Tibial artery (tissue), 4 donors: Measurements from ENCODE around the gene TET1.

Experiments used
- DNase-seq, 2 donors: peaks; one replicate each; pipeline ENCODE4 v3.0.0-alpha.2; 2019
- H3K27ac ChIP-seq, 2 donors: fragments of 200-600 bp; sonication (generic) in 1 of 2; 1 replicate in 1 of 2; 2 replicates in 1 of 2; pipeline ENCODE4 v1.5.1; 2018 to 2019; ENCODE audit warnings: mild to moderate bottlenecking in 1 of 2
- H3K27me3 ChIP-seq, 2 donors: fragments of 200-600 bp; sonication (generic) in 1 of 2; one replicate each; pipeline versions ENCODE4 v1.5.1 to v1.6.0; 2016 to 2019
- H3K36me3 ChIP-seq, 3 donors: fragments of 200-600 bp; sonication (generic) in 2 of 3; one replicate each; pipeline ENCODE4 v1.5.1; 2016 to 2019; ENCODE audit warnings: mild to moderate bottlenecking in 2 of 3
- H3K4me1 ChIP-seq, 4 donors: fragments of 200-600 bp; sonication (generic) in 2 of 4; 1 replicate in 3 of 4; 2 replicates in 1 of 4; pipeline ENCODE4 v1.5.1; 2016 to 2019
- H3K4me3 ChIP-seq, 2 donors: fragments of 200-600 bp; sonication (generic) in 1 of 2; 1 replicate in 1 of 2; 2 replicates in 1 of 2; pipeline ENCODE4 v1.5.1; 2018 to 2019; ENCODE audit warnings: mild to moderate bottlenecking in 2 of 2
- H3K9me3 ChIP-seq, 3 donors: fragments of 200-600 bp; sonication (generic) in 1 of 3; one replicate each; pipeline ENCODE4 v1.5.1; 2016 to 2019
- intact Hi-C: fragments of 100-400 bp; cut with DNase I; formaldehyde crosslinking; loops from one replicate; pipeline ENCODE4 v1.15.0; 2023; ENCODE audit warnings: low total_unique reads
- TF ChIP-seq, protein P1 (sequence below), 2 experiments: fragments of 200-600 bp in 1 of 2; fragments of 450-650 bp in 1 of 2; IDR thresholded peaks; one replicate each; pipeline ENCODE4 v1.5.1; 2017 to 2019; ENCODE audit warnings: antibody characterized with exemption in 2 of 2, mild to moderate bottlenecking in 1 of 2, moderate library complexity in 1 of 2

The TET1 gene

DNA sequence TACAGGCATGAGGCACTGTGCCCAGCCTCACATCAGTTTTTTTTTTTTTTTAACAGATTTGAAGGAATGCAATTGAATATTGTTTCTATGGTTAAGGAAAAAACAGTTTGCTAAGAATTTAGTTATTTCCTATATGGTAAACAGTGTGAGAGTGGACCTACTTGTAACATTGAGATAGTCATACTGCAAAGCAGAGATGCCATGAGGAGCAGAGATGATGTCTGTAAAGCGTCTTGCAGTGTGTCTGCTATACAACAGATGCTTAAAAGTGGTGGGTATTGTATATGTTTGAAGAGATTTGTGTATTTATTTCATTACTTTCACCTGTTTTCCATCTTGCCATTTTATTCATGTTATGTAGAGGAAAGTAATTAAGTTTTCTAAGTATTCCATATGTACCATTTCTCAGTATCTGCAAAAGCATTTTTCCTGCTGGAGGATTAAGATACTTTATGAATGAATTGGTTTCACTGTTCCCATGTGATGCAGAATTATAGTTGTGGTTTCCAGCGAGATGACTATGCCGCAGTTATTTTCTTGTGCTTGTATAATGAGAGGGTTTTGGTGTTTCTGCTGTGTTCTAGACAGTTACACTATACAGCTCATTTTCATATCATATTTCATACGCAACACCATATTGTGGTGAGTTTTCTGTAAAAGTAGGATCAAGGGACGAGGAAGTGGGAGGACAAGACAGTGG is 26.6 kb downstream of the TET1 start:
- H3K36me3 ChIP-seq: no peaks in the 10 kb centered on the region
- no peaks in the 10 kb centered on the region for H3K4me1 ChIP-seq
- H3K27ac ChIP-seq: no peak overlapping the region
- H3K4me3 ChIP-seq: no peak overlapping the region
- H3K27me3 ChIP-seq: no peaks in the 10 kb centered on the region
- intact Hi-C loops: no loop called here
- no peaks in the 10 kb centered on the region for H3K9me3 ChIP-seq
- no peak for DNase-seq
- TF ChIP-seq, protein P1, sequence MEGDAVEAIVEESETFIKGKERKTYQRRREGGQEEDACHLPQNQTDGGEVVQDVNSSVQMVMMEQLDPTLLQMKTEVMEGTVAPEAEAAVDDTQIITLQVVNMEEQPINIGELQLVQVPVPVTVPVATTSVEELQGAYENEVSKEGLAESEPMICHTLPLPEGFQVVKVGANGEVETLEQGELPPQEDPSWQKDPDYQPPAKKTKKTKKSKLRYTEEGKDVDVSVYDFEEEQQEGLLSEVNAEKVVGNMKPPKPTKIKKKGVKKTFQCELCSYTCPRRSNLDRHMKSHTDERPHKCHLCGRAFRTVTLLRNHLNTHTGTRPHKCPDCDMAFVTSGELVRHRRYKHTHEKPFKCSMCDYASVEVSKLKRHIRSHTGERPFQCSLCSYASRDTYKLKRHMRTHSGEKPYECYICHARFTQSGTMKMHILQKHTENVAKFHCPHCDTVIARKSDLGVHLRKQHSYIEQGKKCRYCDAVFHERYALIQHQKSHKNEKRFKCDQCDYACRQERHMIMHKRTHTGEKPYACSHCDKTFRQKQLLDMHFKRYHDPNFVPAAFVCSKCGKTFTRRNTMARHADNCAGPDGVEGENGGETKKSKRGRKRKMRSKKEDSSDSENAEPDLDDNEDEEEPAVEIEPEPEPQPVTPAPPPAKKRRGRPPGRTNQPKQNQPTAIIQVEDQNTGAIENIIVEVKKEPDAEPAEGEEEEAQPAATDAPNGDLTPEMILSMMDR (IDR thresholded peaks at IDR 0.05): no peak

DNA sequence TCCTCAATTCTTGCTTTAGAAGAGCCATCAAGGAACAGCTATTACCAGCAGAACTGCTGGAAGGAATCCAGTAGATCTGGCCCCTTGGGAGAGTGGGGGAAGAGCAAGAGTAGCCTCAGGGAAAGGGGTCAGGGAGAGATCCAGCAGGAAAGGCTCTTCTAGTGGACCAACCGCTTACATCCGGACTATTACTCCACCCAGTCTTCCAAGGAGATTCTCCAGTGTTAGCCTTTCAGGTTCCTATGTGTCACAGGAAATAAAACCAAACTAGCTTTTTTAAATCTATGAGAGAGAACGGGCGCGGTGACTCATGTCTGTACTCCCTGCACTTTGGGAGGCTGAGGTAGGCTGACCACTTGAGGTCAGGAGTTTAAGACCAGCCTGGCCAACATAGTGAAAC is 34.3 kb downstream of the TET1 start:
- Histone ChIP-seq H3K27me3 (no peaks in the 10 kb centered on the region), H3K36me3 (no peaks in the 10 kb centered on the region), H3K27ac (no peak overlapping the region), H3K4me1 (peaks cover 0 to 9% (median 6%) of the 10 kb centered on the region in 4 donors), H3K9me3 (no peaks in the 10 kb centered on the region), H3K4me3 (no peak overlapping the region)
- TF ChIP-seq, protein P1 (IDR thresholded peaks at IDR 0.05): no peak
- DNase-seq: no peak
- intact Hi-C loops: no loop called here

DNA sequence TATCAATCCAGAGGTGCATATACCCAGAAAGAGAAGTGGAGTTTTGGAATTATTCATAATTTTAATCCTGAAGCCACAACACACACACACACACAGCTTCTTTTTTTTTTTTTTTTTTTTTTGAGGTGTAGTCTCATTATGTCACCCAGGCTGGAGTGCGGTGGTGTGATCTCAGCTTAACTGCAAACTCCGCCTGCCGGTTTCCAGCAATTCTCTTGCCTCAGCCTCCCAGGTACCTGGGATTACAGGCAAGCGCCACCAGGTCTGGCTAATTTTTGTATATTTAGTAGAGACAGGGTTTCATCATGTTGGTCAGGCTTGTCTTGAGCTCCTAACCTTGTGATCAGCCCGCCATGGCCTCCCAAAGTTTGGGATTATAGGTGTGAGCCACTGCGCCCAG is 35.4 kb downstream of the TET1 start:
- Histone ChIP-seq H3K27me3 (no peaks in the 10 kb centered on the region), H3K9me3 (no peaks in the 10 kb centered on the region), H3K4me3 (no peak overlapping the region), H3K27ac (no peak overlapping the region), H3K4me1 (peaks cover 0 to 14% (median 10%) of the 10 kb centered on the region in 4 donors), H3K36me3 (no peaks in the 10 kb centered on the region)
- DNase-seq: peak in 1 of 2 donors; percentile 15
- intact Hi-C loops: no loop called here
- TF ChIP-seq, protein P1 (IDR thresholded peaks at IDR 0.05): no peak

DNA sequence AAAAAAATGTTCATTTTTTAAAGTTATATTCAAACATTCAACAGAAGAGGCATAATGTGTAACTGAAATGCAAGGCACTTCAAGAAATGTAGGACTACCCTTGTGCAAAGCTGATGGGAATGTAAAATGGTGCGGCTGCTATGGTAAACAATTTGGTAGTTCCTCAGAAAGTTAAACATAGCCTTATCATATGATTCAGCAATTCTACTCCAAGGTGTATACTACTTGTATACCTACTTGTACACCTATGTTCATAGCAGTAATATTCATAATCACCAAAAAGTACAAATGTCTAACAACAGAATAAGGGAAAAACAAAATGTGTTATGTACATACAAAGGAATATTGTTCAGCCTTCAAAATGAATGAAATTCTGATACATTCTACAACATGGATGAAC is 37.3 kb downstream of the TET1 start:
- TF ChIP-seq, protein P1 (IDR thresholded peaks at IDR 0.05): no peak
- no peaks in the 10 kb centered on the region for H3K9me3 ChIP-seq
- intact Hi-C loops: no loop called here
- no peak overlapping the region for H3K27ac ChIP-seq
- no peaks in the 10 kb centered on the region for H3K27me3 ChIP-seq
- DNase-seq: no peak
- H3K4me3 ChIP-seq: no peak overlapping the region
- H3K4me1 ChIP-seq: peaks cover 0 to 33% (median 23%) of the 10 kb centered on the region in 4 donors
- H3K36me3 ChIP-seq: no peaks in the 10 kb centered on the region

DNA sequence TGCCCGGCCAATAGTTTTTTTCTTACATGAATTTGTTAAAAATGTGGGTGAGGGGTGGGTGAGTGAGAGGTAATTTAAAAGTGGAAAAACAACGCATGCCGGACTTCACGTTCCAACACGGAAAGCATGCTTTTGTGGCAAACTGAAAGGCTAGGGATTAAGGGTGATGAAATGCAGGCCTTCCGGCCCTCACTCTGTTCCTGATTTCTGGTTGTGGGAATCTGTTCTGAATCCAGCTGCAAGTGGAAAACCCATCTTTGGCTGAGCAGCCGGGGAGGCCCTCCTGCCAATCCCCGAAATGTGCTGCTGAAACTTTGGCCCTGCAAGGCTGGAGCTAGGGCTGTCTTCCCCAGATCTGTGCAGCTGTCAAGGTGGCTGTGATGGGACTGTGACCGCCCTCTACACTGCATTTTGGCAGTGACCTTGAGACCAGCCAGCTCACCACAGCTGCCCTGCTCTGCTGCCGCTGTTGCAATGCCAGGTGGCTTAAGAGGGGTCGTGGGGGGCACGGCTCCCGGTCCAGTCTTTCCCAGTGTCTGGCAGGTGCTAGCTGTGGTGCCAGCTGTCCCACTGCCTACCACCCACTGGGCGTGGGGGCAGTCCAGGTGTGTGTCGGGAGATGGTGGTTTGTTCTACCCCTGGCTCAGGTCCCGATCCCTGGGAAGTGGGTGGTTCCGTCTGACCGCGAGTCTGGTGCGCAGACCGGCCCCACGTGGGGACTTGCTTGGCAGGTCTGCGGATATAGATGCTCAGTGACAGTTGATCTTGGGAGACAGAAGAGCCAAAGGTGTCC is 39.0 kb downstream of the TET1 start:
- peak overlapping the region; percentile 52 to 58 for H3K4me3 ChIP-seq
- peak in 1 of 2 donors; percentile 69 for DNase-seq
- H3K9me3 ChIP-seq: no peaks in the 10 kb centered on the region
- peak overlapping the region; percentile 63 to 75 for H3K27ac ChIP-seq
- TF ChIP-seq, protein P1 (IDR thresholded peaks at IDR 0.05): no peak
- no peaks in the 10 kb centered on the region for H3K36me3 ChIP-seq
- H3K4me1 ChIP-seq: peaks cover 0 to 33% (median 23%) of the 10 kb centered on the region in 4 donors
- no peaks in the 10 kb centered on the region for H3K27me3 ChIP-seq
- intact Hi-C loops: no loop called here
